GM18520 (cell line): Measurements from ENCODE around the gene ACCSL.

ENCODE experiments used
- ATAC-seq: cut with Tn5 transposase; IDR thresholded peaks from one replicate; pipeline ENCODE4 v1.9.1; 2021; ENCODE audit not compliant: unreplicated experiment

ACCSL gene

GRCh38 chr11:44018127-44018521 is 29.7 kb upstream of the ACCSL start:
- ATAC-seq, result no peak

GRCh38 chr11:44018829-44019228 is 29.0 kb upstream of the ACCSL start:
- ATAC-seq, result no peak

GRCh38 chr11:44024977-44025376 is 22.8 kb upstream of the ACCSL start:
- ATAC-seq, result no peak

GRCh38 chr11:44025727-44026126 is 22.1 kb upstream of the ACCSL start:
- ATAC-seq, result no peak

GRCh38 chr11:44028401-44028800 is 19.4 kb upstream of the ACCSL start:
- ATAC-seq, result no peak

- ATAC-seq, result no peak
These were observed 18.8 kb upstream of the ACCSL start for GRCh38 chr11:44028816-44029506.

- no peak for ATAC-seq
These were observed 18.3 kb upstream of the ACCSL start for GRCh38 chr11:44029507-44029845.

- no peak for ATAC-seq
These were observed 17.5 kb upstream of the ACCSL start for GRCh38 chr11:44029977-44030911.

- no peak for ATAC-seq
These were observed 16.8 kb upstream of the ACCSL start for GRCh38 chr11:44030996-44031395.

- ATAC-seq, result no peak
These were observed 16.2 kb upstream of the ACCSL start for GRCh38 chr11:44031549-44031948.

GRCh38 chr11:44032299-44033085 is 15.3 kb upstream of the ACCSL start:
- no peak for ATAC-seq

- ATAC-seq, result no peak
These were observed 14.3 kb upstream of the ACCSL start for GRCh38 chr11:44033411-44033850.

- no peak for ATAC-seq
These were observed 13.9 kb upstream of the ACCSL start for GRCh38 chr11:44033856-44034255.

GRCh38 chr11:44034639-44035038 is 13.1 kb upstream of the ACCSL start:
- ATAC-seq, result no peak

- ATAC-seq, result no peak
These were observed 10.7 kb upstream of the ACCSL start for GRCh38 chr11:44036811-44037657.

- no peak for ATAC-seq
These were observed 10.2 kb upstream of the ACCSL start for GRCh38 chr11:44037658-44037998.

- no peak for ATAC-seq
These were observed 4.6 kb upstream of the ACCSL start for GRCh38 chr11:44043157-44043556.

GRCh38 chr11:44046182-44046581 is 1.6 kb upstream of the ACCSL start:
- ATAC-seq, result no peak

- ATAC-seq, result no peak
These were observed 483 bp upstream of the ACCSL start for GRCh38 chr11:44047298-44047697.

GRCh38 chr11:44049832-44050231 is 2.1 kb downstream of the ACCSL start:
- no peak for ATAC-seq

- ATAC-seq, result no peak
These were observed 3.4 kb downstream of the ACCSL start for GRCh38 chr11:44051171-44051570.
